ENCODE results near the gene TGFB1I1.
"Not testable (repeated sequence)": the region's sequence is repeated elsewhere in the genome, so short reads cannot be mapped to it uniquely, and the experiment has no call there.

The TGFB1I1 gene

DNA sequence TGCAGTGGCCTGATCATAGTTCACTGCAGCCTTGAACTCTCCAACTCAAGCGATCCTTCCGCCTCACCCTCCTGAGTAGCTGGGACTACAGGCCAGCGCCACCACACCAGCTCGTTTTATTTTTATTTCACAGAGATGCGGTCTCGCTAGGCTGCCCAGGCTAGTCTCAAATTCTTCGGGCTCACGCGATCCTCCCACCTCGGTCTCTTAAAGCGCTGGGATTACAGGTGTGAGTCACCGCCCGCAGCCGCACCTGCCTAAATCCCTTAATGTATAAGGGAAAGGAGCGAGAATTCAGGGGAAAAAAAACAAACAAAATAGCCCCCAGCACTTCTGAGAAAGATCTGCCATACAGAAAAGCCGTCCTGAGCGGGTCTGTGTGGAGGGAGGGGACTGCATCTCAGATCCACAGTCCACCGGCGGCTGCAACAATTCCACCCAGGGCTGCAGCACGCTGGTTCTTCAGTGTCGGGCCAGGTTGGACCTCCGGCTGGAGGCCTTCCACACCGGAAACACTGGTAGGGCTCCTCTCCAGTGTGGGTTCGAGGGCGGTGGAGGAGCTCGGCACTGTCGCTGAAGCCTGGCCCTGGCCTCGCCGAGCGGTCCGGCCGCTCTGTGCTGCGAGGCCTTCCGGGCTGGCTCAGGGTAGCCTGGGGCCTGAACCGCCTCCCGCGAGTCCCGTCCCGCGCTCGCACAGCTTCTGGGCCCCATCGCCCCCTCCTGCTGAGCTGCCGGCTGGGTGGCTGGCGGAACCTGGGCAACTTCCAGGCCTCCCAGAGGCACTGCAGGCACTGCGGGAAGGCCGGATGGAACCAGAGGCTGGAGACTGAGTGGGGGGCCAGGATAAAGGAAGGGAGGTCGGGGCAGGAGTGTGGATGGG is 36.4 kb upstream of the TGFB1I1 start:
- H3K4me1 ChIP-seq (ENCODE audit: control insufficient read depth, insufficient read depth, low read length), result no peaks in the 10 kb centered on the region
- no peak overlapping the region for H3K4me3 ChIP-seq (ENCODE audit: low read length in 2 of 2)
- no peaks in the 10 kb centered on the region for H3K9me3 ChIP-seq (ENCODE audit: control insufficient read depth in 2 of 2, low read length in 2 of 2)
- H3K36me3 ChIP-seq (ENCODE audit: control insufficient read depth in 2 of 2, insufficient read depth in 2 of 2, low read length in 2 of 2), result no peaks in the 10 kb centered on the region
- no peak overlapping the region for H3K9ac ChIP-seq (ENCODE audit: low read length in 2 of 2)
- H3K27ac ChIP-seq (ENCODE audit: low read length), result no peak overlapping the region
- H3K27me3 ChIP-seq (ENCODE audit: control insufficient read depth in 1 of 2, insufficient read depth in 2 of 2, low read length in 2 of 2), result no peaks in the 10 kb centered on the region

DNA sequence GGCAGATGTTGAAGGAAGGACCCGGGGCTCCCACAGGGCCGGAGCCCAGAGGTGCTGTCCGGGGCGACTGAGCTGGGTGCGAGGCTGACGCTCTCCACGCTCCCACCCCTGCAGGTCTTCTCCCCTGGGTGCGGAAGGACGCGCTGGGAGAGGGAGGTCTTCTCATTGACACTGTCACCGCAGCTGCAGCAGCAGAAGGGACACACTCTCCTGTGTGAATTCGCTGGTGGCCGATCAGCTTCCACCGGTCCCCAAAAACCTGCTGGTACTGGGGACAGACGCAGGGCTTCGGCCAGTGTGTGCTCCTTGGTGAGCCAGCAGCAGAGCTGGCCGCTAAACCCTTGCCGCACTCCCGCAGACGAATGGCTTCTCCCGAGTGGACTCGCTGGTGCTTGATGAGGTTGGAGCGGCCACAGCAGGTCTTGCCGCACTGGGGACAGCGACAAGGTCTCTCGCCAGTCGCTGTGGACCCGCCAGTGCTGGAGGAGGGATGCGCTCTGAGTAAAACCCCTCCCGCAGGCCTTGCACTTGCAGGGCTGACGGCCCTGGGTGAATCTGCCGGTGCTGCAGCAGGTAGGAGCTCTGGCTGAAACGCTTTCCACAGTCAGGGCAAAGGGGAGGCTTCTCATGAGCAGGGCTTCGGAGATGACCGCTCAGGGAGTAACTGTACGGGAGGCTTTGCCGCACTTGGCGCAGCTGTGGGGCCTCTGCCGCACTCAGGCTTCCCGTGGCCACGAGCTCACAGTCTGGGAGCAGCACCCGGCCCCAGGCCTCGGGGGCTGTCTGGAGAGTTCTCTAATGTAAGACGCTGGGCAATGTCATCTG is 35.5 kb upstream of the TGFB1I1 start:
- no peak overlapping the region for H3K9ac ChIP-seq (ENCODE audit: low read length in 2 of 2)
- no peaks in the 10 kb centered on the region for H3K9me3 ChIP-seq (ENCODE audit: control insufficient read depth in 2 of 2, low read length in 2 of 2)
- H3K36me3 ChIP-seq (ENCODE audit: control insufficient read depth in 2 of 2, insufficient read depth in 2 of 2, low read length in 2 of 2), result no peaks in the 10 kb centered on the region
- H3K27me3 ChIP-seq (ENCODE audit: control insufficient read depth in 1 of 2, insufficient read depth in 2 of 2, low read length in 2 of 2), result no peaks in the 10 kb centered on the region
- no peak overlapping the region for H3K27ac ChIP-seq (ENCODE audit: low read length)
- no peaks in the 10 kb centered on the region for H3K4me1 ChIP-seq (ENCODE audit: control insufficient read depth, insufficient read depth, low read length)
- no peak overlapping the region for H3K4me3 ChIP-seq (ENCODE audit: low read length in 2 of 2)

DNA sequence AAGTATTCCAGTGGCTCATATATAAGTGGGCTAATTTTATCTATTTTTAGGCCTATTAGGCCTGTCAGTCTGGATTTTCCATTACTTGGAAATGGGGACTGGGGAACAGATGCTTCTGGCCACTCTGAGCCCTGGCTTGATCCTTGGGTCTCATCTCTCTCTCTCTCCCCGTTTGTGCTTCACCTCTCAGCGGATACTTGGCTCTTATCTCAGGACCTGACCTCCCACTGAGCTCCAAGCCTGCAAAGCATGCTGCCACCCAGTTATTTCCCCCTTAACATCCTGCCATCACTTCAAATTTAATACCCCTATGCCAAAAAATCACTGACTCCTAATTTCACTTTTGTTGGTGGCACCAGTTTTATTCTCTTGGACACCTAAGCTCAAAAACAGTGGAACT is 33.5 kb upstream of the TGFB1I1 start:
- Histone ChIP-seq H3K27me3 (ENCODE audit: control insufficient read depth in 1 of 2, insufficient read depth in 2 of 2, low read length in 2 of 2) (no peaks in the 10 kb centered on the region), H3K4me3 (ENCODE audit: low read length in 2 of 2) (no peak overlapping the region), H3K36me3 (ENCODE audit: control insufficient read depth in 2 of 2, insufficient read depth in 2 of 2, low read length in 2 of 2) (no peaks in the 10 kb centered on the region), H3K9me3 (ENCODE audit: control insufficient read depth in 2 of 2, low read length in 2 of 2) (no peaks in the 10 kb centered on the region), H3K9ac (ENCODE audit: low read length in 2 of 2) (no peak overlapping the region), H3K27ac (ENCODE audit: low read length) (no peak overlapping the region), H3K4me1 (ENCODE audit: control insufficient read depth, insufficient read depth, low read length) (peaks cover 3% of the 10 kb centered on the region)

DNA sequence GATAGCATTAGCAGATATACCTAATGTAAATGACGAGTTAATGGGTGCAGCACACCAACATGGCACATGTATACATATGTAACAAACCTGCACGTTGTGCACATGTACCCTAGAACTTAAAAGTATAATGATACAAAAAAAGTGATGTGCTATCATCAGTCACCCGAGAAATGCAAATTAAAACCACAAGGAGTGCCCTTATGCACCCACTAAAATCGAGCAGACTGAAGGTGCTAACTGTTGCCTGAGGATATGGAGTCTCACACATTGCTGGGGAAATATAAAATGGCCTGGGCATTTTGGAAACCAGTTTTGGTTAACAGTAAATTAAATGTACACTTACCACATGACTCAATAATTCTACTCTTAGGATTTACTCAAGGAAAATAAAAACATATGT is 32.9 kb upstream of the TGFB1I1 start:
- not testable (repeated sequence) for H3K4me3 ChIP-seq (ENCODE audit: low read length in 2 of 2); H3K27ac ChIP-seq (ENCODE audit: low read length); H3K4me1 ChIP-seq (ENCODE audit: control insufficient read depth, insufficient read depth, low read length); H3K9me3 ChIP-seq (ENCODE audit: control insufficient read depth in 2 of 2, low read length in 2 of 2); H3K9ac ChIP-seq (ENCODE audit: low read length in 2 of 2); H3K27me3 ChIP-seq (ENCODE audit: control insufficient read depth in 1 of 2, insufficient read depth in 2 of 2, low read length in 2 of 2); H3K36me3 ChIP-seq (ENCODE audit: control insufficient read depth in 2 of 2, insufficient read depth in 2 of 2, low read length in 2 of 2)

DNA sequence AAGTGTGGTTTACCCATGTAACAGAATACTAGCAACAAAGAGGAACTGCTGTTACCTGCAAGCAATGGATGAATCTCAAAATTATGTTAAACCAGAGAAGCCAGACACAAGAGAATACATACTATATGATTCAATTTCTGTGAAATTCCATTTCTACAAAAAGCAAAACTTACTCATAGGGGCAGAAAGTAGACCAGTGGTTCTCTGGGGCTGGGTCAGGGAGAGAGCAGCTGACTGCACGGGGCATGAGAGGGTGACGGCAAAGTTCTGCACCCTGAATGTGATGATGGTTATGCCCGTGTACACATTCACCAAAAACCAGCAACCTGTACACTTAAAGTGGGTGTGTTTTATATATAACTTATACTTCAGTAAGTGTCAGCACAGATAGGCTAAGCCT is 32.4 kb upstream of the TGFB1I1 start:
- Histone ChIP-seq H3K36me3 (ENCODE audit: control insufficient read depth in 2 of 2, insufficient read depth in 2 of 2, low read length in 2 of 2) (no peaks in the 10 kb centered on the region), H3K4me1 (ENCODE audit: control insufficient read depth, insufficient read depth, low read length) (peaks cover 3% of the 10 kb centered on the region), H3K9ac (ENCODE audit: low read length in 2 of 2) (no peak overlapping the region), H3K27me3 (ENCODE audit: control insufficient read depth in 1 of 2, insufficient read depth in 2 of 2, low read length in 2 of 2) (no peaks in the 10 kb centered on the region), H3K27ac (ENCODE audit: low read length) (no peak overlapping the region), H3K9me3 (ENCODE audit: control insufficient read depth in 2 of 2, low read length in 2 of 2) (no peaks in the 10 kb centered on the region), H3K4me3 (ENCODE audit: low read length in 2 of 2) (no peak overlapping the region)

DNA sequence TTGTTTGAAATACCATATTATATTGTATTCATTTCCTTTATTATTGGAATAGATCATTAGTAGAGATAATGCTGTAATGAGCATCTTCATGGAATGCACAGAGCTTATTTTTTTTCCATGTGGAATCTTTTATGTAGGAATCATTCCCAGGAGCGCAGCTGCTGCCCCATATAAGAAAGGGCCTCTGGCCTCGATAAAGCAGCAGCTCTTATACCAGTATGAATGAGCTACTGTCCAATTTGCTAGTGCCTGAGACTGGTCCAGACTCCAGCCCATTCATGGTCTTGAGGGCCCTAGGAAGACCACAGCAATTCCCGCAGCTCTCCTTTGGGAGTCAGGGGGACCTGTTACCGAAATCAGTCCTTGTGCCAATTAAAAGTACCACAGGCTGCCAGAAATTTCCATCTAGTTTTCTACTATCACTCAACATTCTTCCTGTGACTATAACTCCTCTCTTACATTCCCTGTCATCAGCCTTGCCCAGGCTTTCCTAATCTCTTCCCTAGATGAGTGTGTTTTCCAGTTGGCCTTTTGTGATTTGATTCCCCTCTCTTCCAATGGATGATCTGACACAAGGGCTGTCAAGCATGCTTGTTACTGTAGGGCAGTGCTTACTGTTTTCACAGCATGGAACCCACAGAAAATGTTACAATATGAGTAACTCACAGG is 31.3 kb upstream of the TGFB1I1 start:
- Histone ChIP-seq H3K4me3 (ENCODE audit: low read length in 2 of 2) (no peak overlapping the region), H3K36me3 (ENCODE audit: control insufficient read depth in 2 of 2, insufficient read depth in 2 of 2, low read length in 2 of 2) (no peaks in the 10 kb centered on the region), H3K9me3 (ENCODE audit: control insufficient read depth in 2 of 2, low read length in 2 of 2) (no peaks in the 10 kb centered on the region), H3K27ac (ENCODE audit: low read length) (no peak overlapping the region), H3K4me1 (ENCODE audit: control insufficient read depth, insufficient read depth, low read length) (peaks cover 3% of the 10 kb centered on the region), H3K9ac (ENCODE audit: low read length in 2 of 2) (no peak overlapping the region), H3K27me3 (ENCODE audit: control insufficient read depth in 1 of 2, insufficient read depth in 2 of 2, low read length in 2 of 2) (no peaks in the 10 kb centered on the region)

DNA sequence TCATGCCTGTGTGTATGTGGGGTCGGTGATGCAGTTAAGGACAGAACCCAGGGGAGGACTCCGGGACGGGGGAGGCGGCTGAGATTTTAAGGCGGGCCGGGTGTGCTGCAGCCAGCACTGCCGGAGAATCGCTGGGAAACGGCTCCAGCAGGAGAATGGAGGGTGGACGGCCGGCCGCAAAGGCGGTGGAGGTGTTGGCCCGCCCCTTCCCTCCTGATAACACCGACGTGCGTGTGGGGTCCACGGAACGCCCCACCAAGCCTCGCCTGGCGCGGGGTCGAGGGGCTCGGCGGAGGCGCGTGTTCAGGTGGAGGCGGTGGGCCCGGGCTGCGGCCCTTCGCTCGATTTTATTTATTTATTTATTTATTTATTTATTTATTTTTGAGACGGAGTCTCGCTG is 30.0 kb upstream of the TGFB1I1 start:
- no peak overlapping the region for H3K9ac ChIP-seq (ENCODE audit: low read length in 2 of 2)
- no peaks in the 10 kb centered on the region for H3K36me3 ChIP-seq (ENCODE audit: control insufficient read depth in 2 of 2, insufficient read depth in 2 of 2, low read length in 2 of 2)
- peak overlapping the region; percentile 61 to 86 for H3K4me3 ChIP-seq (ENCODE audit: low read length in 2 of 2)
- H3K27ac ChIP-seq (ENCODE audit: low read length), result no peak overlapping the region
- no peaks in the 10 kb centered on the region for H3K27me3 ChIP-seq (ENCODE audit: control insufficient read depth in 1 of 2, insufficient read depth in 2 of 2, low read length in 2 of 2)
- no peaks in the 10 kb centered on the region for H3K9me3 ChIP-seq (ENCODE audit: control insufficient read depth in 2 of 2, low read length in 2 of 2)
- H3K4me1 ChIP-seq (ENCODE audit: control insufficient read depth, insufficient read depth, low read length), result peaks cover 3% of the 10 kb centered on the region

DNA sequence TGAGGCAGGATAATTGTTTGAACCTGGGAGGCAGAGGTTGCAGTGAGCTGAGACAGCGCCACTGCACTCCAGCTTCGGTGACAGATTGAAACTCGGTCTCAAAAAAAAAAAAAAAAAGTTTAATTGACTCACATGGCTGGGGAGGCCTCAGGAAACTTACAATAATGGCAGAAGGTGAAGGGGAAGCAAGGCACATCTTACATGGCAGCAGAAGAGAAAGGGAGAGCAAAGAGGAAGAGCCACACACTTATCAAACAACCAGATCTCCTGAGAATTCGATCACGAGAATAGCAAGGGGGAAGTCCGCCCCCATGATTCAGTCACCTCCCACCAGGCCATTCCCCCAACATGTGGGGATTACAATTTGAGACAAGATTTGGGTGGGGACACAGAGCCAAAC is 26.0 kb upstream of the TGFB1I1 start:
- H3K4me1 ChIP-seq (ENCODE audit: control insufficient read depth, insufficient read depth, low read length); H3K9me3 ChIP-seq (ENCODE audit: control insufficient read depth in 2 of 2, low read length in 2 of 2); H3K36me3 ChIP-seq (ENCODE audit: control insufficient read depth in 2 of 2, insufficient read depth in 2 of 2, low read length in 2 of 2); H3K27me3 ChIP-seq (ENCODE audit: control insufficient read depth in 1 of 2, insufficient read depth in 2 of 2, low read length in 2 of 2); H3K4me3 ChIP-seq (ENCODE audit: low read length in 2 of 2); H3K27ac ChIP-seq (ENCODE audit: low read length): not testable (repeated sequence)
- H3K9ac ChIP-seq (ENCODE audit: low read length in 2 of 2), result peak overlapping the region in 1 of 2 donors; percentile 13

DNA sequence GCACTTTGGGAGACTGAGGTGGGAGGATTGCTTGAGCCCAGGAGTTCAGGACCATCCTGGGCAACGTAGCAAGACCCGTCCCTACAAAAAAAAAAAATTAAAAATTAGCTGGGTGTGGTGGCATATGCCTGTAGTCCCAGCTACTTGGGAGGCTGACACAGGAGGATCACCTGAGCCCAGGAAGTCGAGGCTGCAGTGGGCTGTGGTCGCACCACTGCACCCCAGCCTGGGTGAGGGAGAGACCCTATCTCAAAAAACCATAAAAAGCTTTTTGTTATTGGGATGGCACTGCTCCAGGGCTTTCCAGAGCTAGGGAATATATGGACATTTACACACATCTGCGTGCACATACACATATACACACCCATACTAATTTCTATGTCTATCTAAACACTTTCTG is 20.8 kb upstream of the TGFB1I1 start:
- Histone ChIP-seq H3K27ac (ENCODE audit: low read length) (no peak overlapping the region), H3K27me3 (ENCODE audit: control insufficient read depth in 1 of 2, insufficient read depth in 2 of 2, low read length in 2 of 2) (no peaks in the 10 kb centered on the region), H3K9ac (ENCODE audit: low read length in 2 of 2) (peak overlapping the region; percentile 21 to 46), H3K4me1 (ENCODE audit: control insufficient read depth, insufficient read depth, low read length) (peaks cover 31% of the 10 kb centered on the region), H3K4me3 (ENCODE audit: low read length in 2 of 2) (no peak overlapping the region), H3K9me3 (ENCODE audit: control insufficient read depth in 2 of 2, low read length in 2 of 2) (no peaks in the 10 kb centered on the region), H3K36me3 (ENCODE audit: control insufficient read depth in 2 of 2, insufficient read depth in 2 of 2, low read length in 2 of 2) (peaks cover 0 to 3% of the 10 kb centered on the region in 2 donors)

DNA sequence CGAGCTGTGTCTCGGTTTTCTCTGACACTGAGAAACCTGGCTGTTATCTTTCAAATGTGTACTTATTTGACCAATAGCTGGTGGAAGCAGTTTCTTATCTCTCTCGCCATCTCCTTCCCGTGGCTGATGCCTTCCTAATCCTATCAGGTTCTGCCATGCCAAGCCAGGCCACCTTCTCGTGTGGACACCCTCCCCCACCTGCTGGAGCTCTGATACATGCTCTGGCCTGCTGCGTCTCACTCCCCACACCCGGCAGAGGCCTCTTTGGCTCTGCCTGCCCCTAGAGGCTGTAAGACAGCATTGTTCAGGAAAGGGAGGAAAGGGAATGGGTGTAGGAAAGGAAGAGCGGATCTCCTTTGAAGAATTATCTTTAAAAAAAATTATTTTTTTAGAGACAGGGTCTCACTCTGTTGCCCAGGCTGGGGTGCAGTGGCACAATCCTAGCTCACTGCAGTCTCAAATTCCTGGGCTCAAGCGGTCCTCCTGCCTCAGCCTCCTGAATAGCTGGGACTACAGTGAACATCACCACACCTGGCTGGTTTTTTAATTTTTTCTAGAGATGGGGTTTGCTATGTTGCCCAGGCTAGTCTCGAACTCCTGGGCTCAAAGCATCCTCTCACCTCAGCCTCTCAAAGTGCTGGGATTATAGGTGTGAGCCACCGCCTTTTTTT is 20.1 kb upstream of the TGFB1I1 start:
- Histone ChIP-seq H3K4me1 (ENCODE audit: control insufficient read depth, insufficient read depth, low read length) (peaks cover 36% of the 10 kb centered on the region), H3K27me3 (ENCODE audit: control insufficient read depth in 1 of 2, insufficient read depth in 2 of 2, low read length in 2 of 2) (no peaks in the 10 kb centered on the region), H3K9ac (ENCODE audit: low read length in 2 of 2) (peak overlapping the region; percentile 21 to 46), H3K27ac (ENCODE audit: low read length) (no peak overlapping the region), H3K36me3 (ENCODE audit: control insufficient read depth in 2 of 2, insufficient read depth in 2 of 2, low read length in 2 of 2) (peaks cover 0 to 3% of the 10 kb centered on the region in 2 donors), H3K9me3 (ENCODE audit: control insufficient read depth in 2 of 2, low read length in 2 of 2) (no peaks in the 10 kb centered on the region), H3K4me3 (ENCODE audit: low read length in 2 of 2) (no peak overlapping the region)

All from stomach smooth muscle (tissue), 2 donors.